ENCODE data around the gene PCDHA1.
A peak's percentile ranks its signal among the peaks of the same experiment; 100 is the strongest.

Gene PCDHA1

DNA sequence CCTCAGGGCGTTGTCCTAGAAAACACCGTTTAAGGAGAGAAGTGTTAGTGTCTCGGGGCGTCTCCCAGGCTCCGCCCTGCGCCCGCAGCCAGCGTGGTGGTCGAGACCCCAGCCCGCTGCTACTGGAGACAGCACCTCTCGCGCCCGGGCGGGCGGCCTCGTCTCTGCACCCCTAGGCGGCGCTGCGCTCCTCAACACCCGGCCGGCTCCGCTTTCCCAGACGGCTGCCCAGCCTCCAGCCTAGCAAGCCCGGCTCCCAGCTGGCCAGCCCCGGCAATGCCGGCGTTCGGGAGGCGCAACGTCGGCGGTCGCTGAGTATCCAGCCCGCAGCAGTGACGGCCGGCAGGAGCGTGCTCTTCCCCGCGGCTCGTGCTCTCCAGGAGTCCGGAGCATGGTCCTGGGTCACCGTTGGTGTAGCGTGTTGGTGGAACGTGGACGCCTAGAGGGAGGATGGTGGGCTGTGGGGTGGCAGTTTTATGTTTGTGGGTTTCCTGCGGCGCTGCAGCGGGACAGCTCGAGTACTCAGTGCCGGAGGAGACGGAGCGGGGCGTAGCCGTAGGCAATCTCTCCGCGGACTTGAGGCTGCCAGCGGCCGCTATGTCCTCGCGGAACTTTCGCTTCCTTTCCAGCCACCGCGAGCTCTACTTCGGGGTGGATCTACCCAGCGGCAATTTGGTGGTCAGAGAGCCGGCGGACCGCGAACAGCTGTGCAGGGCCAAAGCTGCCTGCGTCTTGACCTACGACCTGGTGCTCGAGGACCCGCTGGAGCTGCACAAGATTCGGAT, 140.7 kb downstream of the PCDHA1 start:
- H3K27me3 Mint-ChIP-seq (ENCODE audit: low read depth): peaks cover 23% of the 10 kb centered on the region
- TF ChIP-seq, protein P1, sequence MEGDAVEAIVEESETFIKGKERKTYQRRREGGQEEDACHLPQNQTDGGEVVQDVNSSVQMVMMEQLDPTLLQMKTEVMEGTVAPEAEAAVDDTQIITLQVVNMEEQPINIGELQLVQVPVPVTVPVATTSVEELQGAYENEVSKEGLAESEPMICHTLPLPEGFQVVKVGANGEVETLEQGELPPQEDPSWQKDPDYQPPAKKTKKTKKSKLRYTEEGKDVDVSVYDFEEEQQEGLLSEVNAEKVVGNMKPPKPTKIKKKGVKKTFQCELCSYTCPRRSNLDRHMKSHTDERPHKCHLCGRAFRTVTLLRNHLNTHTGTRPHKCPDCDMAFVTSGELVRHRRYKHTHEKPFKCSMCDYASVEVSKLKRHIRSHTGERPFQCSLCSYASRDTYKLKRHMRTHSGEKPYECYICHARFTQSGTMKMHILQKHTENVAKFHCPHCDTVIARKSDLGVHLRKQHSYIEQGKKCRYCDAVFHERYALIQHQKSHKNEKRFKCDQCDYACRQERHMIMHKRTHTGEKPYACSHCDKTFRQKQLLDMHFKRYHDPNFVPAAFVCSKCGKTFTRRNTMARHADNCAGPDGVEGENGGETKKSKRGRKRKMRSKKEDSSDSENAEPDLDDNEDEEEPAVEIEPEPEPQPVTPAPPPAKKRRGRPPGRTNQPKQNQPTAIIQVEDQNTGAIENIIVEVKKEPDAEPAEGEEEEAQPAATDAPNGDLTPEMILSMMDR (IDR thresholded peaks at IDR 0.05; ENCODE audit: unreplicated experiment in 3 of 3): peak; percentile 96 to 97 (median 96)
- H3K4me1 Mint-ChIP-seq: no peaks in the 10 kb centered on the region
- peaks cover 6% of the 10 kb centered on the region for H3K36me3 Mint-ChIP-seq (ENCODE audit: low read depth)
- H3K9me3 Mint-ChIP-seq: no peaks in the 10 kb centered on the region
- H3K27ac Mint-ChIP-seq: peak overlapping the region in 1 of 3 experiments; percentile 62
- peak overlapping the region; percentile 86 to 91 (median 89) for H3K4me3 Mint-ChIP-seq

DNA sequence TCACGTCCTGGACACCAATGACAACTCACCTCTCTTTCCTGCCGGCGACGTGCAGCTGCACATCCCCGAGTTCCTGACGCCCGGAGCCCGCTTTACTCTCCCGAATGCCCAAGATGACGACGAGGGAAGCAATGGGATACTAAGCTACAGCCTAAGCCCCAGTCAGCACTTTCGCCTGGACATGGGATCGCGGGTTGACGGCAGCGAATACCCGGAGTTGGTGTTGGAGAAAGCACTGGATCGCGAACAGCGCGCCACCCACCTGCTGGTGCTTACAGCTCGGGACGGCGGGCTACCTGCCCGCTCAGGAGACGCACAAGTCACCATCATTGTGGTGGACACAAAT, 141.3 kb downstream of the PCDHA1 start:
- peaks cover 23% of the 10 kb centered on the region for H3K27me3 Mint-ChIP-seq (ENCODE audit: low read depth)
- TF ChIP-seq, protein P1 (IDR thresholded peaks at IDR 0.05; ENCODE audit: unreplicated experiment in 3 of 3): no peak
- H3K4me1 Mint-ChIP-seq: no peaks in the 10 kb centered on the region
- H3K27ac Mint-ChIP-seq: peak overlapping the region in 1 of 3 experiments; percentile 62
- H3K36me3 Mint-ChIP-seq (ENCODE audit: low read depth): peaks cover 6% of the 10 kb centered on the region
- H3K9me3 Mint-ChIP-seq: no peaks in the 10 kb centered on the region
- peak overlapping the region; percentile 86 to 91 (median 89) for H3K4me3 Mint-ChIP-seq

DNA sequence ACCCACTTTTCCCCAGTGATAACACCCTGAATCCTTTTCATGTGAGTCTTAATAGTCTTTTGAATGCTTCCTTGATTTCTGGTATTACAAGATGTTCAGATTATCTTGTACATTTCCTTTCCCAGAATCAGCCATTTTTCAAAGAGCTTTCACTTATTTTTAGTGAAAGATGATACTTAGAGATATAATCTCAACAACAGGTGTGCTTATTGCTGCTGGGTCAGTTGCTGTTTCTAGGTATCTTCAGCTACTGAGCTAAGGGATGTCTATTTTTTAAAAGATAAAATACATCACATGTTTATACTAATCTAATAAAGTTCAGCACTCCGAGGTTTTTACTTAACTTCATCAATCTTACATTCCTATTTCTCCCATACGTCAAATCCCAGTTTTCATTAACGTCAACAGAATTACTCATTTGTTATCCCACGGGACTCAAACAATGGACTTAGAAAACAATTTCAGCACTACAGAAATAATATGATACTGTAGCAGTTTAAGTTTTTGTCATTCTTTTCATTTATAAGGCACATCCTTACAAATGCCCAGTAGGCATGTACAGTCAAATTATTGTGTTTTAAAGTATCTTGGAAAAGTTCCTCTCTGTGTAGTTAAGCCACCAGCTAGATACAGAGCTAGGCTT, 149.1 kb downstream of the PCDHA1 start:
- Mint-ChIP-seq H3K36me3 (ENCODE audit: low read depth) (no peaks in the 10 kb centered on the region), H3K4me3 (no peak overlapping the region), H3K27me3 (ENCODE audit: low read depth) (no peaks in the 10 kb centered on the region), H3K4me1 (no peaks in the 10 kb centered on the region), H3K27ac (no peak overlapping the region), H3K9me3 (no peaks in the 10 kb centered on the region)
- TF ChIP-seq, protein P1 (IDR thresholded peaks at IDR 0.05; ENCODE audit: unreplicated experiment in 3 of 3): no peak

DNA sequence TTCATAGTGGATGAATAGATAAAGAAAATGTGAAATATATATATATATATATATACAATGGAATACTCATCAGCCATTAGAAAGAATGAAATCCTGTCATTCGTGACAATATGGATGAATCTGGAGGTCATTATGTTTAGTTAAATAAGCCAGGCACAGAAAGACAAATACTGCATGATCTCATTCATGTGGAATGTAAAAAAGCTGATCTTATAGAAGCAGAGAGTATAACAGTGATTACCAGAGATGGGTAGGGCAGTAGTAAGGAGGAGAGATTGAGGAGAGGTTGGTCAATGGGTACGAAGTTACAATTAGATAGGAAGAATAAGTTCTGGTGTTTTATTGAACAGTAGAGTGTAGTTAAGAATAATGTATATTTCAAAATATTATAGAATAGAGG, 160.6 kb downstream of the PCDHA1 start:
- Mint-ChIP-seq H3K36me3 (ENCODE audit: low read depth) (peaks cover 7% of the 10 kb centered on the region), H3K9me3 (peaks cover 24% of the 10 kb centered on the region), H3K27ac (no peak overlapping the region), H3K27me3 (ENCODE audit: low read depth) (no peaks in the 10 kb centered on the region), H3K4me1 (no peaks in the 10 kb centered on the region), H3K4me3 (no peak overlapping the region)
- TF ChIP-seq, protein P1 (IDR thresholded peaks at IDR 0.05; ENCODE audit: unreplicated experiment in 3 of 3): no peak

DNA sequence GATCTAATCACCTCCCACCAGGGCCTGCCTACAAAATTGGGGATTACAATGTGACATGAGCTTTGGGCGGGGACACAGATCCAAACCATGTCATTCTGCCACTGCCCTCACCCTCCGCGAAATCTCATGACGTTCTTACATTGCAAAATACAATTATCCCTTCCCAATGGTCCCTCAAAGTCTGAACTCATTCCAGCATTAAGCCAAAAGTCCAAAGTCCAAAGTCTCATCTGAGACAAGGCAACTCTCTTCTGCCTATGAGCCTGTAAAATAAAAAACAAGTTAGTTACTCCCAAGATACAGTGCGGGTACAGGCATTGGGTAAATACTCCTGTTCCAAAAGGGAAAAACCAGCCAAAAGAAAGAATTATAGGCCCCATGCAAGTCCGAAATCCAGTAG, 165.7 kb downstream of the PCDHA1 start:
- Mint-ChIP-seq H3K4me1 (no peaks in the 10 kb centered on the region), H3K27me3 (ENCODE audit: low read depth) (no peaks in the 10 kb centered on the region), H3K9me3 (peaks cover 19% of the 10 kb centered on the region), H3K27ac (no peak overlapping the region), H3K36me3 (ENCODE audit: low read depth) (peaks cover 14% of the 10 kb centered on the region), H3K4me3 (no peak overlapping the region)
- TF ChIP-seq, protein P1 (IDR thresholded peaks at IDR 0.05; ENCODE audit: unreplicated experiment in 3 of 3): no peak

Measured in nephron (organoid).